Activated T-helper 1 cell treated with anti-CD3 and anti-CD28 coated beads, Interleukin-2, amount 50 U/mL, for 16 hours (primary cell): ENCODE data around the gene ASB13.

Experiments used
- DNase-seq, 2 donors: peaks; one replicate each; pipeline ENCODE4 v3.0.0-alpha.2; 2020; ENCODE audit warnings: low read depth in 1 of 2, low spot score in 1 of 2

The ASB13 gene

DNA sequence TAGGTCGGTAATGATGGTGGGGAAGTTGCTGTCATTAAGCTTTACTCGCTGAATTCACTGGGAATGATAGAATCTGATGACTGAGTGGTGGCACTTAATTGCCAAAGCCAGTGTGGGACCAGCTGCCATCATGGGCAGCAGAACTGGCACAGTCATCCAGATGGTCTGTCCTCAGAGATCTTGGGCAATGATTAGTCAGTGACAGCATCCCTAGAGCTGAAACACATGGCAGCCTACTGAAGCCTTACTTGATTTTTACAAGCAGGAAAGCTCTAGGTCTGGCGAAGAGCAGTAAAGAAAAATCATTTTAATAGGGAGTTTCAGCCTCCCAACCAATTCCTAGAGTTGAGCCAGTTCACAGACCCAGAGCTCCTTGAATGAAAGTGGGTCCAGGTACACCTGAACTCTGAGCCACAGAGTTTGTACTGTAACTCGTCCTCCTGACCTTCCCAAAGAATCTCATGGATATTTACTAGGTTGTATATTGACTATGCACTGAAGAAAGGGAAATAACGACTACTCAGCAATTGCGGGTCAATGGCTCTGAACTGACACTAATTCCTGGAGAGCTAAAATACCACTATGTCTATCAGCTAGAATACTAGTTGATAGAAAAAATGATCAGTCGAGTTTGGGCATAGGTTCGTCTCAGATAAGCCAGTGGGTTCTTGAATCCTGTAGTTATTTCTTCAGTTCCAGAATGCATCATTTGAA, 4.4 kb upstream of the ASB13 start:
- no peak for DNase-seq

DNA sequence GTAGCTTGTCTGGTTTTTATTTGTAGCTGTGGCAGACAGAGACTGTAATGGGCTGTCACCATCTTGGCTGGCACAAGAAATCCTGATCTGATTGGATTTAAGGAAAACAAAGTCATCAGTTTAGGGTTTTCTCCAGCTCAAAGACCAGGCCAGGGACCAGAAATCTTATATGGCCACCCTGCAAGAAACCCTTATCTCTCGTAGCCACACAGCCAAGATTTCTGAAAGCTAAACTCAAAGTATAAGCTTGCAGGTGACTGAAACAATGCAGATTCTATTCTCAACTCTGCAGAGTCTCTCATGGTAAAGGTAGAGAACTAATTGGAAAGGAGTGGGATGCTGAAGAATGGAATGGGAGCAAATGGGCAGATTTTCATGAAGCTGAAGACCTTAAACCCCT, 3.2 kb upstream of the ASB13 start:
- DNase-seq = no peak

GRCh38 chr10:5668429-5668828, 2.0 kb upstream of the ASB13 start:
- DNase-seq = no peak

DNA sequence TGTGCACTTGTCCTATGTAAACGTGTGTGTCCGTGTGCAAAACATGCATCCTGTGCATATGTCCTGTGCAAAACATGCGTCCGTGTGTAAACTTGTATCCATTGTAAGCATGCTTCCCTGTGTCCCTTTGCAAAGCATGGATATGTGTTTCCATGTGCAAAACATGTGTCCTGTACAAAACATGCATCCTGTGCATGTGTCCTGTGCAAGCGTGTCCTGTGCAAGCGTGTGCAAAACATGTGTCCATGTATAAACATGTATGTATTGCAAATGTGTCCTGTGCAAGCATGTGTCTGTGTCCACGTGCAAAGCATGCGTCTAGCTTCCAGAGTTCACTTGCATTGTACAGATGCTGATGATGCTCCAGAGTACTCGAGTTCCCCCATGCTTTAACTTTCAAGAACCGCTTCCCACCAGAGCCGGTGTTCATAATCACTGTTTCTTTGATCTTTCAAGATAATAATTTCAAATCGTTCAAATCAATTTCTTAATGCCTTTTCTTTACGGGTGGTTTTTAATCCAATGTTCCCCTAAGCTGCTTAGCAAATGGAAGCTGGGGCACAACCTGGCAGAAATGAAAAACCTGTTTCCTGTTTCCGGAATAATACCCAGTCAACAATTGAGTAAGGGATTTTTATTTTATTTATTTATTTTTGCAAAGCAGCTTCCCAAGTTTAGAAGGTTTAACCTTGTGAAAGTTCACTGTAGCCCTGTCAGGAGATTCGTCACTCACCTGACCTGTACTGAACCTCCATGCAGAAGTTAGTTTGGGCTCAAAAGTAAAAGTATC, 641 bp upstream of the ASB13 start:
- no peak for DNase-seq

- no peak for DNase-seq
Measured at GRCh38 chr10:5665373-5666007, 905 bp downstream of the ASB13 start.

- no peak for DNase-seq
Measured at GRCh38 chr10:5663692-5664427, 2.5 kb downstream of the ASB13 start.

- no peak for DNase-seq
Measured at GRCh38 chr10:5662708-5663579, 3.5 kb downstream of the ASB13 start.

- no peak for DNase-seq
Measured at GRCh38 chr10:5661043-5661442, 5.4 kb downstream of the ASB13 start.

- no peak for DNase-seq
Measured at GRCh38 chr10:5659702-5660528, 6.5 kb downstream of the ASB13 start.

GRCh38 chr10:5658871-5659618, 7.3 kb downstream of the ASB13 start:
- DNase-seq = no peak

DNA sequence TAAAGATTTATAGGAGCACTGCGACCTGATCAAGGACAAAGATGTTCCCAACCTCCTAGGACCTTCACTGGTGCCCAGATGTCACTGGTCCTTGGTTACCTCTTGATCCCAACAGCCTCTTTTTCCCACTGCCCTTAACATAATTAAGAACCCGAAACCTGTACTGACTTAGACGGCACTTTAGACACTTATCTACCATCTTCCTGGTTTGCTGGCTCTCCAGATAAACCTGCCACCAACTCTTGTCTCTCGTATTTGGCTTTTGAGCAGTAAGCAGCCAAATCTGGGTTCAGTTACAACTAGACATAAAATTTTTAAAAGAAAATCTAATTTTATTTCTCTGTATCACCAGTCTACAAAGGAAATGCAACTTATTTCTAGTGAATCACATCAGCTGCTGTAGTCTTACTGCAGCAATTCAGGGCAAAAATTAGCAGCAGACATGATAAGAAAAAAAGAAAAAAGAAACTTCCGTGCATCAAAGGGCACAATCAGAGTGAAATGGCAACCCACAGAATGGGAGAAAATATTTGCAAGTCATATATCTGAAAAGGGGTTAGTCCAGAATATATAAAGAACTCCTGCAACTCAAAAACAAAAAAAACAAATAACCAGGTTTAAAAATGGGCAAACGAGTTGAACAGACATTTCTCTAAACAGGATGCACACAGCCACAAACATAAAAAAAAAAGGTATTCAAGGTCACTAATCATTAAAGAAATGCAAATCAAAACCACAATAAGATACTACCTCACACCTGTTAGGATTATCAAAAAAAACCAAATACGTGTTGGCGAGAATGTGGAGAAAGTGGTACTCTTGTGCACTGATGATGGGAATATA, 9.4 kb downstream of the ASB13 start:
- DNase-seq = no peak

GRCh38 chr10:5655121-5655520, 11.3 kb downstream of the ASB13 start:
- no peak for DNase-seq

GRCh38 chr10:5654218-5654755, 12.1 kb downstream of the ASB13 start:
- no peak for DNase-seq

GRCh38 chr10:5652746-5653145, 13.6 kb downstream of the ASB13 start:
- no peak for DNase-seq

DNA sequence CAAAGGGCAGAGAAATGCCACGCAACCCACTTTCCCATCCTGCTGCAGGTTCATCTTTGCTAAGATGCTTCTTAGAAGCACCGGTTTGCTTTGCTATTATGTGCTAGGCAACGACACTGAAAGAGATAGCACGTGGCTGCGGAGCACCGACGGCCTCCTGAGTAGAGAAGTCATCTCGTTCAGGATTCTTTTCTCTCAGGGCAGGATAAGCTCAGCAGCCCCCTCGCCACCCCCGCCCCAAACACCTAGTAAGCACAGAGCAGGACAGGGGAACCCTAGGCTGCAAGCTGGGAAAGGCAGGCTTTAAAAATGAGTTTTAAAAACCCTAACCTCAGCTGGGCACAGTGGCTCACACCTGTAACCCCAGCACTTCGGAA, 15.0 kb downstream of the ASB13 start:
- DNase-seq = no peak

GRCh38 chr10:5650664-5651387, 15.6 kb downstream of the ASB13 start:
- DNase-seq = no peak

DNA sequence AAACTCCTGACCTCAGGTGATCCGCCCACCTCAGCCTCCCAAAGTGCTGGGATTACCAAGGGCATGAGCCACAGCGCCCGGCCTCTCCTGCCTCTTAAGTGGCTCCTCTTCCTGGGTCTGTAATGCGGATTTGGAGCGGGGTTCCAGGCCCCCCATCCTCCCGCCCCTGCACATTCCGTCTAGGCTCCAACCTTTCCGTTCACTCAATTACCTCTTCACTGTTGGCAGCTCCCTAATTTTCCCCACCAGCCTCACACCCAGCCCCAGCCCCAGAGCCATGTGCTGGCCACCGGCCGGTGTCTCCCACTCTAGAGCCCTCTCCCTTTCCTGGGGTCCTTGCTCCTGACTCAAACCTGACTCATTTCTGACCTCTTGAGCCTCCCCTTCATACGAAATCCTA, 16.6 kb downstream of the ASB13 start:
- no peak for DNase-seq
